GM10248 (cell line): Measurements from ENCODE around the gene SCARF2.
"Not testable (repeated sequence)": the region's sequence is repeated elsewhere in the genome, so short reads cannot be mapped to it uniquely, and the experiment has no call there.

Experiments
- CTCF ChIA-PET: fragments of 300-600 bp; sonication (Branson Sonifier 250); formaldehyde crosslinking; extraction: SDS; loops from one replicate; lab custom pipeline; 2021; ENCODE audit warnings: antibody characterized with exemption; lab: Yijun Ruan, JAX
- POLR2A ChIA-PET: fragments of 350-650 bp; sonication (Branson Sonifier 250); formaldehyde crosslinking; extraction: SDS; loops from one replicate; lab custom pipeline; 2020; ENCODE audit warnings: antibody characterized with exemption; lab: Yijun Ruan, JAX
- DNase-seq: peaks from one replicate; pipeline ENCODE4 v3.0.0; 2012; ENCODE audit errors: extremely low spot score
- TF ChIP-seq, protein P1 (sequence below): IDR thresholded peaks from 2 replicates; pipeline ENCODE4 v1.5.1; 2012; ENCODE audit warnings: mild to moderate bottlenecking, low read depth; ENCODE audit errors: extremely low read depth, missing control alignments, control extremely low read depth

SCARF2 gene, protein sequence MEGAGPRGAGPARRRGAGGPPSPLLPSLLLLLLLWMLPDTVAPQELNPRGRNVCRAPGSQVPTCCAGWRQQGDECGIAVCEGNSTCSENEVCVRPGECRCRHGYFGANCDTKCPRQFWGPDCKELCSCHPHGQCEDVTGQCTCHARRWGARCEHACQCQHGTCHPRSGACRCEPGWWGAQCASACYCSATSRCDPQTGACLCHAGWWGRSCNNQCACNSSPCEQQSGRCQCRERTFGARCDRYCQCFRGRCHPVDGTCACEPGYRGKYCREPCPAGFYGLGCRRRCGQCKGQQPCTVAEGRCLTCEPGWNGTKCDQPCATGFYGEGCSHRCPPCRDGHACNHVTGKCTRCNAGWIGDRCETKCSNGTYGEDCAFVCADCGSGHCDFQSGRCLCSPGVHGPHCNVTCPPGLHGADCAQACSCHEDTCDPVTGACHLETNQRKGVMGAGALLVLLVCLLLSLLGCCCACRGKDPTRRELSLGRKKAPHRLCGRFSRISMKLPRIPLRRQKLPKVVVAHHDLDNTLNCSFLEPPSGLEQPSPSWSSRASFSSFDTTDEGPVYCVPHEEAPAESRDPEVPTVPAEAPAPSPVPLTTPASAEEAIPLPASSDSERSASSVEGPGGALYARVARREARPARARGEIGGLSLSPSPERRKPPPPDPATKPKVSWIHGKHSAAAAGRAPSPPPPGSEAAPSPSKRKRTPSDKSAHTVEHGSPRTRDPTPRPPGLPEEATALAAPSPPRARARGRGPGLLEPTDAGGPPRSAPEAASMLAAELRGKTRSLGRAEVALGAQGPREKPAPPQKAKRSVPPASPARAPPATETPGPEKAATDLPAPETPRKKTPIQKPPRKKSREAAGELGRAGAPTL

DNA sequence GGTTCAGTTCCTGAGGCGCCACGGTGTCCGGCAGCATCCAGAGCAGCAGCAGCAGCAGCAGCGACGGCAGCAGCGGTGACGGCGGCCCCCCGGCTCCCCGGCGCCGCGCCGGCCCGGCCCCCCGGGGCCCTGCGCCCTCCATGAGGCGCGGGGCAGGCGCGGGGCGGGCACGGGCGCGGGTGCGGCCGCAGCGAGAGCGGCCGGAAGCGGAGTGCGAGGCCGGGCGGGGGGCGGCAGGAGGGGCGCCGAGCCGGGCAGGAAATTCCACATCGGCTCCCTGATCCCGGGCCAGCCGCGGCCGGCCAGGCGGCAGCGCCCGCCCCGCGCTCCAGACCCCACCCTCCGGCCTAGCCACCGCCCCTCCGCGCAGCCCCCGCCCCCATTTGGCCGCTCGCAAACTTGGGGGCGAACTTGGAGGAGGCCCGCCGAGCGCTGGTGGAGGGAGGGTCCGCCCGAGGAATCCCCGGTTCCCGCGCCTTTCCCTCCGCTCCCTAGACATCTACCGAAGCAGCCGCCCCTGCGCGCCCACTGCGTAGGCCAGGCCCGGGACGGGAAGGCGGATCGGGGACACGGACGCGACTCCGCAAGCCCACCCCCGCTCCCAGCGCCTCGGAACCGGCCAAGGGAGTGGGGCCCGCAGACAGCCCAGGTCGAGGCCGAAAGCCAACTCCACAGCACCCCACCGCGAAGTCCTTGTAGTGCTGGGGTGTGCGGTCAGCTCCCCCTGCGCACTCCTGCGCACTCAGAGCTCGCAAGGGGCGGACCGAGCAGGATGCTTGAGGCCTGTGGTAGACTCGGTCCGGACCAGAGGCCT lies at the start of gene SCARF2:
TSS of gene SCARF2 (minus strand) at position 213 of the 814 bp plus-strand sequence. CDS start at position 142, 71 bp downstream.
- CTCF ChIA-PET = interaction anchor here (1.9 kb wide), 1 partner anchor 19 kb away, joined by 5 read pairs; no protein-coding TSS in a partner anchor
- POLR2A ChIA-PET = no interaction called here
- TF ChIP-seq, protein P1, sequence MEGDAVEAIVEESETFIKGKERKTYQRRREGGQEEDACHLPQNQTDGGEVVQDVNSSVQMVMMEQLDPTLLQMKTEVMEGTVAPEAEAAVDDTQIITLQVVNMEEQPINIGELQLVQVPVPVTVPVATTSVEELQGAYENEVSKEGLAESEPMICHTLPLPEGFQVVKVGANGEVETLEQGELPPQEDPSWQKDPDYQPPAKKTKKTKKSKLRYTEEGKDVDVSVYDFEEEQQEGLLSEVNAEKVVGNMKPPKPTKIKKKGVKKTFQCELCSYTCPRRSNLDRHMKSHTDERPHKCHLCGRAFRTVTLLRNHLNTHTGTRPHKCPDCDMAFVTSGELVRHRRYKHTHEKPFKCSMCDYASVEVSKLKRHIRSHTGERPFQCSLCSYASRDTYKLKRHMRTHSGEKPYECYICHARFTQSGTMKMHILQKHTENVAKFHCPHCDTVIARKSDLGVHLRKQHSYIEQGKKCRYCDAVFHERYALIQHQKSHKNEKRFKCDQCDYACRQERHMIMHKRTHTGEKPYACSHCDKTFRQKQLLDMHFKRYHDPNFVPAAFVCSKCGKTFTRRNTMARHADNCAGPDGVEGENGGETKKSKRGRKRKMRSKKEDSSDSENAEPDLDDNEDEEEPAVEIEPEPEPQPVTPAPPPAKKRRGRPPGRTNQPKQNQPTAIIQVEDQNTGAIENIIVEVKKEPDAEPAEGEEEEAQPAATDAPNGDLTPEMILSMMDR = no peak
- no peak for DNase-seq

DNA sequence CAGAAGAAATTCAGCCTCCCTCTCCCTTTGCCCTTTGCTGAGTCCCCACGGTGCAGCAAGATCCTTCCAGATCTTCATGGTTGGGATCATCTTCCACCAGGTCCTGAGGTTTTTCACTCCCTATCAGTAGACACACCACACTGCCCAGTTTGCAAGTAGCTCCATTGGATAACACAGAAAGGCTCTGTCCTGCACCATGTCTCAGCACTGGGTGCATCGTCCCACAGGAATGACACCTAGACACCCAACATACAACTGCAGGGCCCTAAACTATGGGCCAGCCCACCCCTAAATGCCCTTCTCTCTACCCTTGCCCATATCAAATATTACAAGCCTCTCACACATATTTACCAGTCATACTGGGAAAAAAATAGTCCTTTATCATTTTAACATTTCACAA lies 48.6 kb upstream of the SCARF2 start:
- DNase-seq = no peak
- TF ChIP-seq, protein P1 = no peak
- POLR2A ChIA-PET = no interaction called here
- CTCF ChIA-PET = no interaction called here

DNA sequence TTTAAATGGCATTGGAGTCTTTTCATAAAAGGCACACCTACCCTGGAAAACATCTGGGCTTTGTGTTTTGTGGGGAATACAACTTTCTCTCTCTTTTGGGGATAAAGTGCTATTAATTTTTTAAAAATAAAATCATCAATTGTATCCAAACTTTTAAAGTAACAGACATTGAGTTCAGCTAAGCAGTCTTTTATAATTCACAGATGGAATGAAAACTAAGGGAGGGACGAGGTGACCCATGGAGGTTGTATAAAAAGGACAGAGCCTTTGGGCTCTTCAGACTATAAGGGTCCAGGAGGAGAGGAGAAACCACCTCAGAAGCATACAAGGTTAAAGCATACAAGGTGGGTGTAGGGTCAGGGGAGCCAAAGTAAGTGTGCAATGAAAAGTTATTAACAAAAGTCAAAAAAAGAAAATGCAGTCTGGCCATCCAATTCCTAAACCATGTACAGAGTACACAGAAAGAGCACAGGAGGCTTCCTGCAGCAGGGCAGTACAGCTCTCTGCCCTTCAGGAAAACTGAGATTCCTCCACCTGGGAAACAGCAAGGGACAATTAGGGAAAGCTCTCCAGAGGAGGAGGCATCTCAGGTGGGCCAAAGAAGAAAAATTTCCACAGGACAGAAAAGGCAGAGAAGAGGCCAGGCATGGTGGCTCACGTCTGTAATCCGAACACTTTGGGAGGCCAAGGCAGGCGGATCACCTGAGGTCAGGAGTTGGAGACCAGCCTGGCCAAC lies 47.5 kb upstream of the SCARF2 start:
- DNase-seq = no peak
- TF ChIP-seq, protein P1 = no peak
- ChIA-PET CTCF (interaction anchor here (1.2 to 2.1 kb wide), 3 partner anchors 9 to 28 kb away, joined by 3 to 7 read pairs (median 7); no protein-coding TSS in a partner anchor), POLR2A (no interaction called here)

DNA sequence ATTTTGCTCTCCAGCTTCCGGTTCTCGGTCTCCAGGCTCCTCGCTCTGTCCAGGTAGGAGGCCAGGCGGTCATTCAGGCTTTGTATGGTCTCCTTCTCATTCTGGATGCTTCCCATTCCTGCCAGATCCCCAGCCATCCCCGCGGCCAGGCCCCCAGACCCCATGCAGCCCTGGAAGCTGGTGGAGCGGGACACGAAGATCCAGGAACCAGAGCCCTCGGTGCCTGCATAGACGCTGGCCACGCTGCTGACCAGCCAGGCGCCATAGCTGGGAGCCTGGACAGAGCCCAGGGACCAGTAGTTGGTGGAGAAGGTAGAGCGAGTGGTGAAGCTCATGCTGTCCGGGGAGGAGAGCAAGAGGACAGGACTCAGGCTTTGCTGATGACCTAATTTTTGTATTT lies 46.1 kb upstream of the SCARF2 start:
- TF ChIP-seq, protein P1 = no peak
- POLR2A ChIA-PET = no interaction called here
- CTCF ChIA-PET = interaction anchor here (0.9 to 2.1 kb wide), 5 partner anchors 10 to 65 kb away, joined by 4 to 7 read pairs (median 4); no protein-coding TSS in a partner anchor
- no peak for DNase-seq

DNA sequence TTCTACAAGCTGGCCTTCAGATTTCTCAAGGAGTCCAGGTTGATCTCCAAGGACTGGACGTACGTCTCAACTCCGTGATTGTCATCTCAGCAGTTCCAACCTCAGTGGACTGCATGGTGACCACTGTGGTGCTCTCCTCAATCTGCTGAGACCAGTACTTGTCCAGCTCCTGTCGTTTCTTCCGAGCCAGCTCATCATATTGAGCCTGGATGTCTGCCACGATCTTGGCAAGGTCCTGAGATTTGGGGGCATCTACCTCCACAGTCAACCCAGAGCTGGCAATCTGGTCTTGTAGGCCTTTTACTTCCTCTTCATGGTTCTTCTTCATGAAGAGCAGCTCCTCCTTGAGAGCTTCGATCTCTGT lies 45.5 kb upstream of the SCARF2 start:
- POLR2A ChIA-PET, DNase-seq: not testable (repeated sequence)
- CTCF ChIA-PET = interaction anchor here (0.9 to 2.1 kb wide), 5 partner anchors 9 to 65 kb away, joined by 3 to 7 read pairs (median 4); no protein-coding TSS in a partner anchor

DNA sequence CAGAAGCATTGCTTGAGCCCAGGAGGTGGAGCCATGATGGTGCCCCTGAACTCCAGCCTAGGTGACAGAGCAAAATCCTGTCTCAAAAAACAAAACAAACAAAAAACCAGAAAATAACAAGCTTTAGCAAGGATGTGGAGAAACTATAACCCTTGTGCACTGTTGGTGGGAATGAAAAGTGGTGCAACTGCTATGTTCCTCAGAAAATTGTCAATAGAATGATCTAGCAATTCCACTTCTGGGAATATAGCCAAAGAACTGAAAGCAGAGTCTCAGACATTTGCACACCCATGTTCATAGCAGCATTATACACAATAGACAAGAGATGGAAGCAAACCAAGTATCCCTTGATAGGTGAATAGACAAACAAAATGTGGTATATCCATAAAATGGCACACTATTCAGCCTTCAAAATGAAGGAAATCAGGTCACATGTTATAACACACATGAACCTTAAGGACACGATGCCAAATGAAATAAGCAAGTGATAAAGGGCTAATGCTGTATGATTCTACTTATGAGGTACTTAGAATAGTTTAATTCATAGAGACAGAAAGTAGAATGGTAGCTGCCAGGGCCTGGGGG lies 42.1 kb upstream of the SCARF2 start:
- CTCF ChIA-PET = interaction anchor here (0.8 kb wide), 1 partner anchor 23 kb away, joined by 3 read pairs; no protein-coding TSS in a partner anchor
- POLR2A ChIA-PET = no interaction called here
- no peak for DNase-seq
- TF ChIP-seq, protein P1 = no peak

DNA sequence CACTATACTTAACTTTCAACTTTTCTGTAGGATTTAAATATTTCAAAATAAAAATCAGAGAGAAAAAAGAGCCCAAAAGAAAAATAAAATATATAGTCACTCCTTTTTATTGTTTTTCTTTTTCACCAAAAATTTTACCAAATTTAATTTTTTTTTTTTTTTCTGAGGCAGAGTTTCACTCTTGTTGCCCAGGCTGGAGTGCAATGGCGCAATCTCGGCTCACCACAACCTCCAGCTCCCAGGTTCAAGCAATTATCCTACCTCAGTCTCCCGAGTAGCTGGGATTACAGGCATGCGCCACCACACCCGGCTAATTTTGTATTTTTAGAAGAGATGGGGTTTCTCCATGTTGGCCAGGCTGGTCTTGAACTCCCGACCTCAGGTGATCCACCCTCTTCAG lies 40.4 kb upstream of the SCARF2 start:
- CTCF ChIA-PET, POLR2A ChIA-PET, DNase-seq: not testable (repeated sequence)

DNA sequence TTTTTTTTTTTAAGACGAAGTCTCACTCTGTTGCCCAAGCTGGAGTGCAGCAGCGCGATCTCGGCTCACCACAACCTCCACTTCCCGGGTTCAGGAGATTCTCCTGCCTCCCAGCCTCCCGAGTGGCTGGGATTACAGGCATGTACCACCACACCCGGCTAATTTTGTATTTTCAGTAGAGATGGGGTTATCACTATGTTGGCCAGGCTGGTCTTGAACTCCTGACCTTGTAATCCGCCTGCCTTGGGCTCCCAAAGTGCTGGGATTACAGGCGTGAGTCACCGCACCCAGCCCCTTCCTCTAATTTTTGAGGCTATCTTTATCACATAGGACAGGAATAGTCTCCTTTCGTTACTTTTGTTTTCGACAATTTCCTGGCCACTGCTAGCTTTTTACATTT lies 37.9 kb upstream of the SCARF2 start:
- POLR2A ChIA-PET, CTCF ChIA-PET, DNase-seq: not testable (repeated sequence)
